ENCODE measurements around the gene PDLIM4. TPM values are rescaled to one million over a fixed set of nuclear protein-coding genes. Genes with fewer than 3 reads are reported as not detected.
A peak's percentile ranks its signal among the peaks of the same experiment; 100 is the strongest.

The PDLIM4 gene
- total RNA-seq, 1 donor, result 67.7 TPM

DNA sequence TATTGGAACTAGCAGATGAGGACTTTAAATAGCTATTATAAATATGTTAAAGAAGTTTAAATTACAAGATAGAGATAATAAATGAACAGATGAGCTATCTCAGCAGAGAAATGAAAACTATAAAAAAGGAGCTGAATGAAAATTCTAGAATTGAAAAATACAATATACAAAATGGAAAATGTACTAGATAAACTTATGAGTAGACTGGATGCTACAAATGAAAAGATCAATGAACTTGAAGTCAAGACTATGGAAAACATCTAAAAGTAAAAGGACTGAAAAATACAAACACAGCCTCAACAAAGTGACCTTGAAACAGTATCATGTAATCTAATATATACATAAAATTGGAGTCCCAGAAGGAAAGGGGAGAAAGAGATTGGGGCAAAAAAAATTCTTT lies 10.7 kb upstream of the PDLIM4 start:
- TF ChIP-seq, protein P1, sequence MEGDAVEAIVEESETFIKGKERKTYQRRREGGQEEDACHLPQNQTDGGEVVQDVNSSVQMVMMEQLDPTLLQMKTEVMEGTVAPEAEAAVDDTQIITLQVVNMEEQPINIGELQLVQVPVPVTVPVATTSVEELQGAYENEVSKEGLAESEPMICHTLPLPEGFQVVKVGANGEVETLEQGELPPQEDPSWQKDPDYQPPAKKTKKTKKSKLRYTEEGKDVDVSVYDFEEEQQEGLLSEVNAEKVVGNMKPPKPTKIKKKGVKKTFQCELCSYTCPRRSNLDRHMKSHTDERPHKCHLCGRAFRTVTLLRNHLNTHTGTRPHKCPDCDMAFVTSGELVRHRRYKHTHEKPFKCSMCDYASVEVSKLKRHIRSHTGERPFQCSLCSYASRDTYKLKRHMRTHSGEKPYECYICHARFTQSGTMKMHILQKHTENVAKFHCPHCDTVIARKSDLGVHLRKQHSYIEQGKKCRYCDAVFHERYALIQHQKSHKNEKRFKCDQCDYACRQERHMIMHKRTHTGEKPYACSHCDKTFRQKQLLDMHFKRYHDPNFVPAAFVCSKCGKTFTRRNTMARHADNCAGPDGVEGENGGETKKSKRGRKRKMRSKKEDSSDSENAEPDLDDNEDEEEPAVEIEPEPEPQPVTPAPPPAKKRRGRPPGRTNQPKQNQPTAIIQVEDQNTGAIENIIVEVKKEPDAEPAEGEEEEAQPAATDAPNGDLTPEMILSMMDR (IDR thresholded peaks at IDR 0.05; ENCODE audit: extremely low read depth, low read depth, low read length), result no peak

DNA sequence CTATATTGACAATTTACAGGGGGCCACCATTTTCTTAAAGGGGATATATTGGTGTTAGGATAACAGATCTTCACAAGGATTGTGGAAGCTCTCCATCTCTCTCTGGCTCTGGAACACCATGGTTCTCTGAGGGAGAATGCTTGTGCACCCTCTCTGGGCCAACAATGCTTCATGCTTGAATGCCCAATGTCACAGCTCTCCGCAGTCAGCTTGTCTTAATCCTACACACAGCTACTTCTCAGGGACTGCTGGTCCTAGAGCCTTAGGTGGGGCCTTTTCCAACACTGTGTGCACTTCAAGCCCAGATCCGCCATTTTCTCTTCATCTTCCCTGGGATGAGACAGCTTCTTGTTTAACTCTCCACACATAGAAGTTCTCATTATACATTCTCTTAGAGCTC lies 6.9 kb upstream of the PDLIM4 start:
- no peaks in the 10 kb centered on the region for H3K79me2 ChIP-seq (ENCODE audit: insufficient read depth, low read length)
- no peak overlapping the region for H3K27ac ChIP-seq (ENCODE audit: low read depth, low read length)
- no peaks in the 10 kb centered on the region for H4K20me1 ChIP-seq (ENCODE audit: insufficient read depth, low read length)
- H2AFZ ChIP-seq (ENCODE audit: low read length), result peak overlapping the region; percentile 47
- H3K4me1 ChIP-seq (ENCODE audit: insufficient read depth, low read length), result peaks cover 16% of the 10 kb centered on the region
- H3K36me3 ChIP-seq (ENCODE audit: insufficient read depth, low read length), result no peaks in the 10 kb centered on the region
- H3K9me3 ChIP-seq (ENCODE audit: low read depth, low read length), result no peaks in the 10 kb centered on the region
- no peak overlapping the region for H3K4me3 ChIP-seq (ENCODE audit: insufficient read depth, low read length)
- H3K4me2 ChIP-seq (ENCODE audit: insufficient read depth, low read length), result no peak overlapping the region
- TF ChIP-seq, protein P1 (IDR thresholded peaks at IDR 0.05; ENCODE audit: extremely low read depth, low read depth, low read length), result no peak
- no peaks in the 10 kb centered on the region for H3K27me3 ChIP-seq (ENCODE audit: insufficient read depth, low read length)
- no peak for DNase-seq (ENCODE audit: insufficient read length, low spot score, missing footprints)

More for the DNA sequence above, 10.7 kb upstream of the PDLIM4 start:
- H3K4me2 ChIP-seq (ENCODE audit: insufficient read depth, low read length), result no peak overlapping the region
- H3K36me3 ChIP-seq (ENCODE audit: insufficient read depth, low read length), result no peaks in the 10 kb centered on the region
- no peaks in the 10 kb centered on the region for H3K27me3 ChIP-seq (ENCODE audit: insufficient read depth, low read length)
- H3K9me3 ChIP-seq (ENCODE audit: low read depth, low read length), result no peaks in the 10 kb centered on the region
- no peak for DNase-seq (ENCODE audit: insufficient read length, low spot score, missing footprints)
- H3K79me2 ChIP-seq (ENCODE audit: insufficient read depth, low read length), result no peaks in the 10 kb centered on the region
- H3K4me1 ChIP-seq (ENCODE audit: insufficient read depth, low read length), result peaks cover 9% of the 10 kb centered on the region
- H3K4me3 ChIP-seq (ENCODE audit: insufficient read depth, low read length), result no peak overlapping the region
- H4K20me1 ChIP-seq (ENCODE audit: insufficient read depth, low read length), result no peaks in the 10 kb centered on the region
- no peak overlapping the region for H3K27ac ChIP-seq (ENCODE audit: low read depth, low read length)
- H2AFZ ChIP-seq (ENCODE audit: low read length), result no peak overlapping the region

DNA sequence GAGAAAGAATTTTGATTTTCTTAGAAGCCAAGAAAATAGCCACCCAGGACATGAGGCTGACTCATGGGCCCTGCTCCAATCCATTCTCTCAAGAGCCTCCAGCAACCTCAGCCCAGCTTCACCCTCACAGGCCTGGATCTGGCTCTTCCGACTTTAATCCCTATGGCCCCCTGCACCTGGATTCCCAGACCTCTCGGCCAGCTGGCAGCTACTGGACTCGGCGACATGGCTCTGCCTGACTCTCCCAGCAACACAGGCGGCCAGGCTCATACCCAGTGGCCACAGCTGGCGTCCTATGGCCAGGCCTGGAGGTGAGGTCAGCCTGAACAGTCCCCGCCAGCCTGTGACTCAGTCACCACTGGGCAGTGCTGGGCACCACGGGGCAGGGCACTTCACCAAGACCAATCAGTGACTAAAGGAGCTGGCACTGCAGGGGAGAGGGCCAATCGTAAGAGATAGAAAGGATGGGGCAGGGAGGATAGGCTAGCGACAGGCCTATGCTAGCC lies 6.2 kb upstream of the PDLIM4 start:
- TF ChIP-seq, protein P1 (IDR thresholded peaks at IDR 0.05; ENCODE audit: extremely low read depth, low read depth, low read length), result no peak
- H3K79me2 ChIP-seq (ENCODE audit: insufficient read depth, low read length), result no peaks in the 10 kb centered on the region
- peak overlapping the region; percentile 9 for H3K27ac ChIP-seq (ENCODE audit: low read depth, low read length)
- no peaks in the 10 kb centered on the region for H4K20me1 ChIP-seq (ENCODE audit: insufficient read depth, low read length)
- H3K4me1 ChIP-seq (ENCODE audit: insufficient read depth, low read length), result peaks cover 16% of the 10 kb centered on the region
- H3K9me3 ChIP-seq (ENCODE audit: low read depth, low read length), result no peaks in the 10 kb centered on the region
- DNase-seq (ENCODE audit: insufficient read length, low spot score, missing footprints), result peak; percentile 94
- H3K4me3 ChIP-seq (ENCODE audit: insufficient read depth, low read length), result no peak overlapping the region
- no peaks in the 10 kb centered on the region for H3K36me3 ChIP-seq (ENCODE audit: insufficient read depth, low read length)
- H2AFZ ChIP-seq (ENCODE audit: low read length), result peak overlapping the region; percentile 47
- H3K4me2 ChIP-seq (ENCODE audit: insufficient read depth, low read length), result no peak overlapping the region
- no peaks in the 10 kb centered on the region for H3K27me3 ChIP-seq (ENCODE audit: insufficient read depth, low read length)

DNA sequence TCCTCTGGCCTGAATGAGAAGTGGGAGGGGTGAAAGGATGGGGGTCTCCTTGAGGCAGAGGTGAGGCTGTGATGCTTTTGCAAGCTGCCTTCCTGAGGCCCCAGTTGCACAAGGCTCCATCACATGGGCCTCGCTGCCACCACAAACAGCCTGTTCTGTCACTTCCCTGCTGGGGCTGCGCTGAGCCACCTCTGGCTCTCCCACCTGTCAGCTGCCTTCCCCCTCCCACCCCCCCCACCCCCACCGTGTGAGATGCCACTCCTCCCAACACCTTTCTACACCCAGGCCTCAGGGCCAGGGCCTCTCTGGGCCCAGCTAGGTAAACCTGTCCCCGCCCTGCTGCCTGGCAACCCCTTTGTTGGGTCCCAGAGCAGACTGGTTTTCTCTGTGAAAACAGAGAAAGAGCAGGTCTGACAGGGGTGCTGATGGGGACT lies 4.5 kb upstream of the PDLIM4 start:
- Histone ChIP-seq H3K79me2 (ENCODE audit: insufficient read depth, low read length) (peaks cover 10% of the 10 kb centered on the region), H3K27ac (ENCODE audit: low read depth, low read length) (no peak overlapping the region), H3K4me3 (ENCODE audit: insufficient read depth, low read length) (no peak overlapping the region), H3K4me1 (ENCODE audit: insufficient read depth, low read length) (peaks cover 18% of the 10 kb centered on the region), H3K9me3 (ENCODE audit: low read depth, low read length) (no peaks in the 10 kb centered on the region), H3K36me3 (ENCODE audit: insufficient read depth, low read length) (no peaks in the 10 kb centered on the region), H3K4me2 (ENCODE audit: insufficient read depth, low read length) (no peak overlapping the region), H4K20me1 (ENCODE audit: insufficient read depth, low read length) (peaks cover under 1% of the 10 kb centered on the region), H3K27me3 (ENCODE audit: insufficient read depth, low read length) (no peaks in the 10 kb centered on the region), H2AFZ (ENCODE audit: low read length) (no peak overlapping the region)
- DNase-seq (ENCODE audit: insufficient read length, low spot score, missing footprints), result no peak
- TF ChIP-seq, protein P1 (IDR thresholded peaks at IDR 0.05; ENCODE audit: extremely low read depth, low read depth, low read length), result no peak
